Measurements from ENCODE around the gene GMFB. TPM values are rescaled to one million over a fixed set of nuclear protein-coding genes. Genes with fewer than 3 reads are reported as not detected.
A peak's percentile ranks its signal among the peaks of the same experiment; 100 is the strongest.

Gene GMFB
- total and polyA plus RNA-seq, 9 of the 15 experiments (the other 6 are each of a cell fraction or from before 2014, with no cell fraction given) = 14.0 to 31.7 (median 20.5) TPM

DNA sequence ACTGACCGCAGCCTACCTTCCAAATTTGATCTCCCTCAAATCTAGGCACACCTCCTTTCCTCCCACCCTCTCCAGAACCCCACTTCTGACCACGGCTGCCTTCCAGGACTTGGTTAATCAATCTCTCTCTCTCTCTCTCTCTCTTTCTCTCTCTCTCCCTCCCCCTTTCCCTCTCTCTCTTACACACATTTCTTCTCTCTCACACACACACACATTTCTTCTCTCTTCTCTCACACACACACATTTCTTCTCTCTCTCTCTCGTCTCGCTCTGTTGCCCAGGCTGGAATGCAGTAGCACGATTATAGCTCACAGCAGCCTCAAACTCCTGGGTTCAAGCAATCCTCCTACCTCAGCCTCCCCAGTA lies 521 bp upstream of the GMFB start:
- peak overlapping the region; percentile 82 for H3K27ac ChIP-seq (ENCODE audit: extremely low read depth, low read depth, low read length)
- no peak for FAIRE-seq
- peak overlapping the region; percentile 88 for H3K4me3 ChIP-seq
- CTCF ChIA-PET (ENCODE audit: low intra/inter-chr PET ratio) = no interaction called here
- no peaks in the 10 kb centered on the region for H3K36me3 ChIP-seq (ENCODE audit: control insufficient read depth, insufficient read depth, low read length)
- H3K27me3 ChIP-seq (ENCODE audit: control insufficient read depth in 2 of 2, insufficient read depth in 2 of 2, low read length in 2 of 2) = no peaks in the 10 kb centered on the region
- H3K79me2 ChIP-seq (ENCODE audit: control insufficient read depth, insufficient read depth, low read length) = peaks cover 33% of the 10 kb centered on the region
- ATAC-seq = peak; percentile 15
- peak overlapping the region; percentile 89 for H3K4me2 ChIP-seq (ENCODE audit: insufficient read depth, low read length)
- BruUV-seq (replicated peaks) = no TSS peak
- DNase-seq (ENCODE audit: extremely low read depth in 1 of 4, low spot score in 3 of 4) = no peak
- peak overlapping the region; percentile 98 for H2AFZ ChIP-seq (ENCODE audit: low read depth, low read length)
- H3K9me3 ChIP-seq (replicated peaks; ENCODE audit: control insufficient read depth, insufficient read depth, low read depth, low read length) = no peaks in the 10 kb centered on the region
- WGBS (ENCODE audit: insufficient coverage, low coverage, missing lambda C conversion rate) = 31% methylated on average over 5 of the region's 5 CpGs
- POLR2A ChIA-PET = interaction anchor here (2.1 kb wide), 1 partner anchor 47 kb away, joined by 6 read pairs; no protein-coding TSS in a partner anchor
- in situ Hi-C loops (cut with MboI) (no loop called here), intact Hi-C loops (cut with micrococcal nuclease) (loop anchor here (2.0 kb wide), 1 partner anchor 48 kb away; the partner anchor contains the start of gene CNIH1)
- no peaks in the 10 kb centered on the region for H3K9me1 ChIP-seq (ENCODE audit: control insufficient read depth, insufficient read depth, low read length)
- peaks cover 9 to 20% of the 10 kb centered on the region in 2 experiments for H3K4me1 ChIP-seq (replicated peaks in 1 of 2; ENCODE audit: control insufficient read depth in 2 of 2, insufficient read depth in 2 of 2, low read length in 2 of 2)
- peak overlapping the region; percentile 70 to 81; a peak in 3 of 4 replicates for H3K9ac ChIP-seq (ENCODE audit: insufficient read depth in 1 of 2, low read depth in 2 of 2, low read length in 2 of 2)
- H4K20me1 ChIP-seq (replicated peaks; ENCODE audit: control insufficient read depth, insufficient read depth, low read length) = no peaks in the 10 kb centered on the region
- 0 out of 2 replicates have a peak, but pooled peaks have one; percentile 46 for TF ChIP-seq MIER1 (IDR thresholded peaks at IDR 0.05; ENCODE audit: low read depth)
- peak; percentile 20 for TF ChIP-seq ASH1L (IDR thresholded peaks at IDR 0.05; ENCODE audit: borderline replicate concordance, low read depth, partially characterized antibody)
- TF ChIP-seq ARID1B (IDR thresholded peaks at IDR 0.05) = peak; percentile 52; the same call in 1 of the 2 replicates
- peak; percentile 78 for TF ChIP-seq OTX1 (CRISPR knock-in tag; IDR thresholded peaks at IDR 0.05)
- 0 out of 2 replicates have a peak, but pooled peaks have one; percentile 13 for TF ChIP-seq NFIC (IDR thresholded peaks at IDR 0.05)
- no peak for TF ChIP-seq KAT2B (IDR thresholded peaks at IDR 0.05; ENCODE audit: low read depth, low read length)
- no peak for TF ChIP-seq NEUROD1 (IDR thresholded peaks at IDR 0.05; ENCODE audit: borderline replicate concordance, low read depth, low read length, partially characterized antibody)
- TF ChIP-seq SMARCA5 (IDR thresholded peaks at IDR 0.05) = peak; percentile 76
- TF ChIP-seq ZBTB2 (IDR thresholded peaks at IDR 0.05) = 0 out of 2 replicates have a peak, but pooled peaks have one; percentile 52
- TF ChIP-seq HDAC1 (IDR thresholded peaks at IDR 0.05) = peak in 1 of 2 experiments; percentile 69; a peak in 2 of 4 replicates
- 0 out of 2 replicates have a peak, but pooled peaks have one; percentile 72 for TF ChIP-seq GATAD2A (IDR thresholded peaks at IDR 0.05)
- TF ChIP-seq, protein P1, sequence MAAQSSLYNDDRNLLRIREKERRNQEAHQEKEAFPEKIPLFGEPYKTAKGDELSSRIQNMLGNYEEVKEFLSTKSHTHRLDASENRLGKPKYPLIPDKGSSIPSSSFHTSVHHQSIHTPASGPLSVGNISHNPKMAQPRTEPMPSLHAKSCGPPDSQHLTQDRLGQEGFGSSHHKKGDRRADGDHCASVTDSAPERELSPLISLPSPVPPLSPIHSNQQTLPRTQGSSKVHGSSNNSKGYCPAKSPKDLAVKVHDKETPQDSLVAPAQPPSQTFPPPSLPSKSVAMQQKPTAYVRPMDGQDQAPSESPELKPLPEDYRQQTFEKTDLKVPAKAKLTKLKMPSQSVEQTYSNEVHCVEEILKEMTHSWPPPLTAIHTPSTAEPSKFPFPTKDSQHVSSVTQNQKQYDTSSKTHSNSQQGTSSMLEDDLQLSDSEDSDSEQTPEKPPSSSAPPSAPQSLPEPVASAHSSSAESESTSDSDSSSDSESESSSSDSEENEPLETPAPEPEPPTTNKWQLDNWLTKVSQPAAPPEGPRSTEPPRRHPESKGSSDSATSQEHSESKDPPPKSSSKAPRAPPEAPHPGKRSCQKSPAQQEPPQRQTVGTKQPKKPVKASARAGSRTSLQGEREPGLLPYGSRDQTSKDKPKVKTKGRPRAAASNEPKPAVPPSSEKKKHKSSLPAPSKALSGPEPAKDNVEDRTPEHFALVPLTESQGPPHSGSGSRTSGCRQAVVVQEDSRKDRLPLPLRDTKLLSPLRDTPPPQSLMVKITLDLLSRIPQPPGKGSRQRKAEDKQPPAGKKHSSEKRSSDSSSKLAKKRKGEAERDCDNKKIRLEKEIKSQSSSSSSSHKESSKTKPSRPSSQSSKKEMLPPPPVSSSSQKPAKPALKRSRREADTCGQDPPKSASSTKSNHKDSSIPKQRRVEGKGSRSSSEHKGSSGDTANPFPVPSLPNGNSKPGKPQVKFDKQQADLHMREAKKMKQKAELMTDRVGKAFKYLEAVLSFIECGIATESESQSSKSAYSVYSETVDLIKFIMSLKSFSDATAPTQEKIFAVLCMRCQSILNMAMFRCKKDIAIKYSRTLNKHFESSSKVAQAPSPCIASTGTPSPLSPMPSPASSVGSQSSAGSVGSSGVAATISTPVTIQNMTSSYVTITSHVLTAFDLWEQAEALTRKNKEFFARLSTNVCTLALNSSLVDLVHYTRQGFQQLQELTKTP (IDR thresholded peaks at IDR 0.05; ENCODE audit: low read depth in 1 of 2, partially characterized antibody in 2 of 2) = peak in 1 of 2 experiments; percentile 76
- TF ChIP-seq EHMT2 (IDR thresholded peaks at IDR 0.05) = peak; percentile 60
- 0 out of 2 replicates have a peak, but pooled peaks have one; percentile 5 for TF ChIP-seq ATF7 (IDR thresholded peaks at IDR 0.05)
- TF ChIP-seq, protein P2, sequence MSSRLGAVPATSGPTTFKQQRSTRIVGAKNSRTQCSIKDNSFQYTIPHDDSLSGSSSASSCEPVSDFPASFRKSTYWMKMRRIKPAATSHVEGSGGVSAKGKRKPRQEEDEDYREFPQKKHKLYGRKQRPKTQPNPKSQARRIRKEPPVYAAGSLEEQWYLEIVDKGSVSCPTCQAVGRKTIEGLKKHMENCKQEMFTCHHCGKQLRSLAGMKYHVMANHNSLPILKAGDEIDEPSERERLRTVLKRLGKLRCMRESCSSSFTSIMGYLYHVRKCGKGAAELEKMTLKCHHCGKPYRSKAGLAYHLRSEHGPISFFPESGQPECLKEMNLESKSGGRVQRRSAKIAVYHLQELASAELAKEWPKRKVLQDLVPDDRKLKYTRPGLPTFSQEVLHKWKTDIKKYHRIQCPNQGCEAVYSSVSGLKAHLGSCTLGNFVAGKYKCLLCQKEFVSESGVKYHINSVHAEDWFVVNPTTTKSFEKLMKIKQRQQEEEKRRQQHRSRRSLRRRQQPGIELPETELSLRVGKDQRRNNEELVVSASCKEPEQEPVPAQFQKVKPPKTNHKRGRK (tag; IDR thresholded peaks at IDR 0.05) = peak; percentile 57; the same call in 1 of the 2 replicates
- 0 out of 2 replicates have a peak, but pooled peaks have one; percentile 61 for TF ChIP-seq HDGF (IDR thresholded peaks at IDR 0.05)
- peak; percentile 61 for TF ChIP-seq BCOR (IDR thresholded peaks at IDR 0.05)
